ENCODE measurements around the gene SEMA3C. TPM values are rescaled to one million over a fixed set of nuclear protein-coding genes. Genes with fewer than 3 reads are reported as not detected.

The SEMA3C gene
- total RNA-seq, 1 donor from 2014 or later, result 93.6 TPM

DNA sequence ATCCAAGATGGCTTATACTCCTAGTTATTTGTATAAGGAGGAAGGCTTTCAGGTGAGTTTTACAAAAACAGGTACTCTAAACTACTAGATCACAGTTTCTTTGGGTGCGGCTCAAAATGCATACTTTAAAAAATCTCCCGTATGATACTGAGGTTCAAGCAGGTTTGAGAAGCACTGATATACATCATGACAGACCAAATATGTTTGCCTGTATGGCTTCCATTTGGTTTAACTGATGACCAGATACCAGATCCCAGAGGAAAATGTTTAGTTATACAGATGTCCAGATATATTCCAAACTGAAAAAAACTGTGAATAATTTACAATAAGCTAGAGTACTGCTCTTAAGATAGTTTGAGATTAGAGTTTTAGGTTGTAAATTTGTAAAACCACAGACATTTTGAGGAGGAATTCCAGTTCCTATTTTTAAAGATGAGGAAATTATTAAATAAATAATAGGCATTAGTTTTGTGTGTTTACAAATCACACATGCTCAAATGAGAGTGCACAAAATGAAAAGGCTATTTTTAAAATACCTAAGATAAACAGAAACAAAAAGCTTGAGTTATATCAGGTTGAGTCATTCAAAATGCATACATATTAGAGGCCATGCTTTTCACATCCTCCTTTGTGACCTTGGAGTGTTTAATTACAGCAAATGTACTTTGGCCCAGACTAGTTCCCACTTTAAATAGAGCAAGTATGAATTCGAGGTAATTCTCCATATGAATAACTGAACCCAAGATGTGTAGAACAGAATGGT lies 60.5 kb downstream of the SEMA3C start:
- DNase-seq (ENCODE audit: low spot score), result no peak

- DNase-seq (ENCODE audit: low spot score), result no peak
Observed at GRCh38 chr7:80856769-80857168, 62.1 kb downstream of the SEMA3C start.

DNA sequence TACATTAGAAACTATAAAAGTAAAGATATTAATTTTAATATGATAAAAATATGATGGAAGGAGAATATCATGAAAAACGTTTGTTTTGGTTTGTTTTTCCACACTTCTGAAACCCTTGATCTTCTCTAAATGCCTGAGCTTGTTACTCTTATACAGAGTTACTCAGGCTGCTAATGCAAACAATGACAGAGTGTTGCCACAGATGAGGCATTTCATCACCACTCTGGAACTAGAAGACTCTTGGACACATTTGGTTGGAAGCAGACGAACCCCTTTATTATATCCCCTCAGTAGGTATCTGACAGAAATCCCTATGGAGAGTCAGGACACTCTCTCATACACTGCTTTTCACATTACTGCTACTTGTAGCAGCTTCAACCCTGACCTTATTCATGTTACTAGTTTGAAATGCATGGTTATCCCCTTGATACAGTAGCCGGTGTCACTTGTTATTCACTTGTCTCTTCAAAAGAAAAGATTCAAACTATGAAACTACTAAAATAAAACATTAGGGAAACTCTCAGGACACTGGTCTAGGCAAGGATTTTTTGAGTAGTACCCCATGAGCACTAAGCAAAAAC lies 66.9 kb downstream of the SEMA3C start:
- DNase-seq (ENCODE audit: low spot score), result no peak

- no peak for DNase-seq (ENCODE audit: low spot score)
Observed at GRCh38 chr7:80848841-80849240, 70.0 kb downstream of the SEMA3C start.

GRCh38 chr7:80847895-80848294 lies 71.0 kb downstream of the SEMA3C start:
- no peak for DNase-seq (ENCODE audit: low spot score)

DNA sequence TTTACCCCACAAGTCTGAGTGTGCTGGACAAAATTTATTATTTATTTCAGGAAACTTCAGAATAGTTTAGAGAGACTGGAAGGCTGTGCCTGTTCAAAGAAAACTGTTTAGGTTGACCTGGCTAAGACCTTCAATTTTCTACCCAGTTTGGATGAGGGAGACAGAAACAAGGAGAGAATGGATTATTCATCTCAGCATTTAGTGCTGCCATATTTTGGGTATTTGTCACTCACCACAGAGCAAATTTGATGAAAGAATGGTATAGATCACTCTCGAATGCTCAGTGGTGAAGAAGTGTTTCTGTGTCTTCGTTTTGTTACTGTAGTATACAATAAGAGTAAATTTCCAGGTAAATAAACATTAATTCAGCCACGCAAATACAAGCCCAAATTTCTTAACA lies 71.8 kb downstream of the SEMA3C start:
- no peak for DNase-seq (ENCODE audit: low spot score)

DNA sequence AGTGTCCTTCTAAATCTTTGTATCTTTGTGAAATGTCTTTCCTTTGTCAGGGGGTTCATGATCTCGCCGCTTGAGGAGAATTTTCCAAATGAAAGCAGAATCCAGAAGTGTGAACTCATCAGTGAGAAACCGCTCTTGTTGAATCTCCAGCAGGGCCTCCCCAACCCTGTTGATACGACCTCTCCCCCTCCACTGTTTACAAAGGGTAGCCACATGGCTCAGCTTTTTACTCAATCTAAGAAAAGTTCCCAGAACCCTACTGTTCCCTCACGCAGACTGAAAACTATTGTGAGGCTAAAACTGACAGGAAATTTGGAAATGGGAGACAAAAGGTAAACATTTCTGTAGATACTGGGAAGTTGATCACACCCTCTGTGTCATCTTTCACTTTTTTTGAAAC lies 73.9 kb downstream of the SEMA3C start:
- DNase-seq (ENCODE audit: low spot score), result no peak

GRCh38 chr7:80843018-80843677 lies 75.7 kb downstream of the SEMA3C start:
- DNase-seq (ENCODE audit: low spot score), result no peak

DNA sequence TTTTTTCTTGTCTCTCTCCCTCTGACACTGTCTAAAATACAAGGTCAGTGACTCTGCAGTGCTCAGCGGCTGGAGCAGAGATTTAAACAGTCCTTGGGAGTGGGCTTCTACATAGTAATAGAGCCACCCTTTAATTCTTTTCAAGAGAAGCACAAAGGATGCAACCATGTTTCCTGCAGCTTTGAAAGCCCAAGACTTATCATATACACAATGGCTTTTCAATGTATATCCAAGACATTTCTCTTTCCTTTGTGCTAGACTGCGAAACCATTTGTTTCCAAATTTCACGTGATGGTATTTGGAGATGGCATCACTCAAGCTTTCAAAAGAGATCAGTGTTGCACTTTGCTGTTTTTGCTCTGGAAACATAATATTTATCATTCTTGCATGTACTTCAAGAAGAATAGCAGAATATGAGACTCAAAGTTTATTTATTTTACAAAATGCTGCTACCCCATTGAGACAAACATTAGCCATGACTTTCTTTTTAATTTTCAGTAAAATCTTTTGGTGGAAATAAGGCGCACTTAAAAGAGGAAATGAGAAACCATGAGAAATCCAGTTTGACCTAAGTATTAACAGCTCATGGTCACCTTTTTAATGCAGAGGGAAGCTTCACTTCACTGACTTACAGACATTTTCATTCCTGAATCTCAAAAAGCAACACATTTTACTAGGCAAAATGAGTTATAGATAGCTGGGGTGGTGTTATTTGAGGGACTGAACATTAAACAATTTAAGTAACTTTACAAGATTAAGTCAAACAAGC lies 76.6 kb downstream of the SEMA3C start:
- DNase-seq (ENCODE audit: low spot score), result no peak

- DNase-seq (ENCODE audit: low spot score), result no peak
Observed at GRCh38 chr7:80841423-80841955, 77.4 kb downstream of the SEMA3C start.

GRCh38 chr7:80840681-80841080 lies 78.2 kb downstream of the SEMA3C start:
- DNase-seq (ENCODE audit: low spot score), result no peak

GRCh38 chr7:80839855-80840254 lies 79.0 kb downstream of the SEMA3C start:
- DNase-seq (ENCODE audit: low spot score), result no peak

- DNase-seq (ENCODE audit: low spot score), result no peak
Observed at GRCh38 chr7:80838643-80839042, 80.2 kb downstream of the SEMA3C start.

GRCh38 chr7:80837345-80837744 lies 81.5 kb downstream of the SEMA3C start:
- DNase-seq (ENCODE audit: low spot score), result no peak

GRCh38 chr7:80835251-80835650 lies 83.6 kb downstream of the SEMA3C start:
- no peak for DNase-seq (ENCODE audit: low spot score)

DNA sequence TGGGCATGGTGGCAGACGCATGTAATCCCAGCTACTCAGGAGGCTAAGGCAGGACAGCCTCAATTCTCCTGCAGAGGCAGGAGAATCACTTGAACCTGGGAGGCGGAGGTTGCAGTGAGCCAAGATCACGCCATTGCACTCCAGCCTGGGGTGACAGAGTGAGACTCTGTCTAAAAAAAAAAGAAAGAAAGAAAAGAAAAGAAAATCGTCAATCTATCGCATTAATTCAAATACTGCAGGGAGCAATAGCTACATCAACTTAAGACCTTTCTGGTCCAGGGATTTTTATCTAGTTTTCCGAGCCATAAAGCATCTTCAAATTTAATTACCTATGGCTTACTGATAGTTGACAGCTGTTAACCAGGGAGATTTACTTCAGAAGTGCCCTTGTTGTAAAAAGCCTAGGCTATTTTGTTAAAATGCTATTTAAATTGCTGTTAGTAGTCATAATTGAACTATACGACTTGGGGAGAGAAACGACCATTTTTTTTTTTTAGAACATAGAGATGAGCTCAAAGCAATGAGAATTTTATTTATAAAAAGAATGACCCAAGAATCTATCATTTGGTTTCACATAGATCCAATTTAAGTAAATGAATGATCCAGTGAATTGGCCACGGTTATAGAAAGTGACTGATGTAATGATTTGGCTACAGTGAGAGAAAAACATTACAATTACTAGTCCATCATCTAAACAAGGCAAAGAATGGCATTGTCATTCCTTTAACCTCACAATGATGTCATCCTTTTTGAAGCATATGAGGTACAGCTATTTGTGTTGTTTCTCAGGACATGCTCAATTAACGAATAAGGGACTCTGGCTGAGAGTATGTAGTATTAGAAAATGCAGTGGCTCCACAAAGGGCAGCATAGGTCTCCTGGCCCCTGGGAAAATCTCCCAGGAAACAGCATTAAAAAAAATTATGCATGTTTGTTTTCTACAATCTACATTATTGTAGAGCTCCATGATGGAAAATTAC lies 85.3 kb downstream of the SEMA3C start:
- DNase-seq (ENCODE audit: low spot score), result no peak

GRCh38 chr7:80832006-80832405 lies 86.8 kb downstream of the SEMA3C start:
- DNase-seq (ENCODE audit: low spot score), result no peak

DNA sequence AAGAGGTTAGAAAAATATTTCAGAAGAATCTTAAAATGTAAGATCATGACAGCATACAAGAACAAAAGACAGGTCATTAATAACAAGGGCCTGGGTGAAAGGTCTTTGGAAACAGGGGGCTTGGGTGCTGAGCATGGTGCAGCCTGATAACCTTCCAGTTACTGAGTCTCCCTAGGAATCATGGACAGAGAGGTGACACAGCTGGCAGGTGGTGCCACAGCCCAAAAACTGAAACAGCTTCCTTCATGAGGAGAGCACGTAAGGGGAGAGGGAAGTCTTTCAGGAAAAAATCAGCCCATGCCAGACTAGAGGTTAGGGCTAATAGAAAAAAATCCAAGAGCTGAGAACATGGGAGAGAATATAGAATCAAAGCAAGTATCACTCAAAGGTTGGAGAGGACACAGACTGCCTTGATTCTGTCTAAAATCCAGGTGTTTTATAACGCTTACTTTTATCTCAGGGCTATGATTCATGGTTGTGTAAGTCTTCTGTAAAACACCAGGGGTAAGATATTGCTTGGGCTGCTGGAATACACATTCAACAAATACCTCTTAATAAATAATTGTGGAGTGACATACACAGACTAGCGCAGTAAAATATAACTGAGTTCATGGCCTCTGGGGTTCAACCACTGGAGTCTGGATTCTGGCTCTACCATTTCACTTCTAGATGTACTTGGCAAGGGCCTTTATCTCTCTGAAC lies 88.1 kb downstream of the SEMA3C start:
- DNase-seq (ENCODE audit: low spot score), result no peak

DNA sequence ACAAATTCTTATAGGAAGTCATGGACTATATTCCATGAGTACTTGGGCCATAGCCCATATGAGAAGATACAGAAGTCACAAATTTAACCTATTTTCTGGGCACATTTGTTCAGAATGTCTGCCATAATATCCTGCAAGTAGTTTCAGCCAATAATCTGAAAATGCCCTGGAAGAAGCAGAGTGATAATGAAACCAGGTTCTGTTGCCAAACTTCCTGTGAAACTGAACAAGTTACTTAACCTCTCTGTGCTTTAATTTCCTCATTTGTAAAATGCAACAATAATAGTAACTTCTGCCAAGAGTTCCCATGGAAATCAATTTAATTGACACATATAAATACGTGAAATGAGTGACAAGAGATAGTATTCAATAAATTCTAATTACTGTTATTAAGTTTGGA lies 88.8 kb downstream of the SEMA3C start:
- no peak for DNase-seq (ENCODE audit: low spot score)

- no peak for DNase-seq (ENCODE audit: low spot score)
Observed at GRCh38 chr7:80829527-80829926, 89.3 kb downstream of the SEMA3C start.

Data from mesenteric fat pad (tissue), 1 donor.